ENCODE results near the gene CDKAL1. TPM values are rescaled to one million over a fixed set of nuclear protein-coding genes. Genes with fewer than 3 reads are reported as not detected.
"Not testable (repeated sequence)": the region's sequence is repeated elsewhere in the genome, so short reads cannot be mapped to it uniquely, and the experiment has no call there.

CDKAL1 gene
- total and polyA plus RNA-seq, 4 donors = 3.0 to 21.7 (median 9.4) TPM

DNA sequence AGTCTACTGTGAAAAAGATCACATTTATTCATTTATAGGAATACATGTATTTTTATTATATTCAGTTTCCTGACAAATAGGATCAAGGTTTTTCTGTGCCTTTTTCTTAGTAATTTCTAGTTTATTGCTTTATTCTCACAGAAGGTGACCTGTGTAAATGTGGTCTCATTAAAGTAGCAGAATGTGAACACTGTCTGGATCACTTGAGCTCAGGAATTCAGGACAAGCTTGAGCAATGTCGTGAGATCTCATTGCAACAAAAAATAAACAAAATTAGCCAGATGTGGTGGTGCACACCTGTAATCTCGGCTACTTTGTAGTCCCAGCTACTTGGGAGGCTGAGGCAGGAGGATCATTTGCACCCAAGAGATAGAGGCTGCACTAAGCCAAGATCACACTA is 516.7 kb downstream of the CDKAL1 start:
- intact Hi-C loops (cut with DNase I) = no loop called here
- no peak for ATAC-seq (ENCODE audit: low FRiP score)

DNA sequence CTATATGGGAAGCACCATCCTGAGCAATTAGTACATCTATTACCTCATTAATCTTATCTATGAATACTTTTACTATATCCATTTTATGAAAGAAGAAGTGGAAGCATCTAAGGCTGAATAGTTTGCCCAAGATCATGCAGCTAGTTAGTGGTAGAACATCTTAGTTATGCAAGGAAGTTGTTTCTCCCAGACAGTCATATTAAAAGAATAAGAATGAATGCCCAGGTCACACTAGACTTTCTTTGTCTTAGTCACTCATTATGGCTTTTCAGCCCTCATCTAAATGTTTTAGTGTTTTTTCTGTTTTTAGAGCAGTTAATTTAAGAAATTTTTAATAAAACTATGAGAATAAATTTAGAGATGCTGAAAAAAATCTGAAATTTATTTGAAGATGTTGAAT is 517.5 kb downstream of the CDKAL1 start:
- Histone ChIP-seq H3K27ac (ENCODE audit: low read depth in 1 of 2, low read length in 2 of 2) (no peak overlapping the region), H3K9me3 (ENCODE audit: control insufficient read depth, low read length) (no peaks in the 10 kb centered on the region), H3K36me3 (ENCODE audit: control insufficient read depth in 1 of 2, insufficient read depth in 2 of 2, low read length in 1 of 2) (no peaks in the 10 kb centered on the region), H3K4me1 (ENCODE audit: control insufficient read depth in 1 of 2, insufficient read depth in 2 of 2, low read length in 2 of 2) (no peaks in the 10 kb centered on the region), H3K27me3 (ENCODE audit: control insufficient read depth in 1 of 2, insufficient read depth in 2 of 2, low read length in 1 of 2) (no peaks in the 10 kb centered on the region), H3K4me3 (ENCODE audit: low read length in 2 of 2) (no peak overlapping the region)
- no peak for DNase-seq
- ATAC-seq (ENCODE audit: low FRiP score) = no peak
- intact Hi-C loops (cut with DNase I) = no loop called here

More for the DNA sequence above, 516.7 kb downstream of the CDKAL1 start:
- 88 to 93% methylated on average over 2 of the region's 2 CpGs for WGBS, 2 donors
- Histone ChIP-seq H3K4me1 (ENCODE audit: control insufficient read depth in 1 of 2, insufficient read depth in 2 of 2, low read length in 2 of 2) (no peaks in the 10 kb centered on the region), H3K36me3 (ENCODE audit: control insufficient read depth in 1 of 2, insufficient read depth in 2 of 2, low read length in 1 of 2) (no peaks in the 10 kb centered on the region), H3K4me3 (ENCODE audit: low read length in 2 of 2) (no peak overlapping the region), H3K27ac (ENCODE audit: low read depth in 1 of 2, low read length in 2 of 2) (no peak overlapping the region), H3K9me3 (ENCODE audit: control insufficient read depth, low read length) (no peaks in the 10 kb centered on the region), H3K27me3 (ENCODE audit: control insufficient read depth in 1 of 2, insufficient read depth in 2 of 2, low read length in 1 of 2) (no peaks in the 10 kb centered on the region)
- no peak for DNase-seq

GRCh38 chr6:21053612-21054011 is 519.4 kb downstream of the CDKAL1 start:
- Histone ChIP-seq H3K4me3 (ENCODE audit: low read length in 2 of 2) (no peak overlapping the region), H3K27ac (ENCODE audit: low read depth in 1 of 2, low read length in 2 of 2) (no peak overlapping the region), H3K4me1 (ENCODE audit: control insufficient read depth in 1 of 2, insufficient read depth in 2 of 2, low read length in 2 of 2) (no peaks in the 10 kb centered on the region), H3K27me3 (ENCODE audit: control insufficient read depth in 1 of 2, insufficient read depth in 2 of 2, low read length in 1 of 2) (no peaks in the 10 kb centered on the region), H3K9me3 (ENCODE audit: control insufficient read depth, low read length) (no peaks in the 10 kb centered on the region), H3K36me3 (ENCODE audit: control insufficient read depth in 1 of 2, insufficient read depth in 2 of 2, low read length in 1 of 2) (no peaks in the 10 kb centered on the region)
- DNase-seq = no peak
- no peak for ATAC-seq (ENCODE audit: low FRiP score)
- intact Hi-C loops (cut with DNase I) = no loop called here
- WGBS, 2 donors = 95 to 98% methylated on average over 4 of the region's 4 CpGs

DNA sequence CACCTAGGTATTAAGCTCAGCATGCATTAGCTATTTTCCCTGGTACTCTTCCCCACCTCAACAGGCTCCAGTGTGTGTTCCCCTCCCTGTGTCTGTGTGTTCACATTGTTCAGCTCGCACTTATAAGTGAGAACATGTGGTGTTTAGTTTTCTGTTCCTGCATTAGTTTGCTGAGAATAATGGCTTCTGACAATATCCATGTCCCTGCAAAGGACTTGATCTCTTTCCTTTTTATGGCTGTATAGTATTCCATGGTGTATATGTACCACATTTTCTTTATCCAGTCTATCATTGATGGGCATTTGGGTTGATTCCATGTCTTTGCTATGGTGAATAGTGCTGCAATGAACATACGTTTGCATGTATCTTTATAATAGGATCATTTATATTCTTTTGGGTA is 521.2 kb downstream of the CDKAL1 start:
- H3K27ac ChIP-seq (ENCODE audit: low read depth in 1 of 2, low read length in 2 of 2); H3K27me3 ChIP-seq (ENCODE audit: control insufficient read depth in 1 of 2, insufficient read depth in 2 of 2, low read length in 1 of 2); ATAC-seq (ENCODE audit: low FRiP score); H3K9me3 ChIP-seq (ENCODE audit: control insufficient read depth, low read length); DNase-seq; intact Hi-C loops (cut with DNase I); H3K36me3 ChIP-seq (ENCODE audit: control insufficient read depth in 1 of 2, insufficient read depth in 2 of 2, low read length in 1 of 2); H3K4me1 ChIP-seq (ENCODE audit: control insufficient read depth in 1 of 2, insufficient read depth in 2 of 2, low read length in 2 of 2); H3K4me3 ChIP-seq (ENCODE audit: low read length in 2 of 2): not testable (repeated sequence)
- 96 to 98% methylated on average over 2 of the region's 2 CpGs for WGBS, 2 donors

DNA sequence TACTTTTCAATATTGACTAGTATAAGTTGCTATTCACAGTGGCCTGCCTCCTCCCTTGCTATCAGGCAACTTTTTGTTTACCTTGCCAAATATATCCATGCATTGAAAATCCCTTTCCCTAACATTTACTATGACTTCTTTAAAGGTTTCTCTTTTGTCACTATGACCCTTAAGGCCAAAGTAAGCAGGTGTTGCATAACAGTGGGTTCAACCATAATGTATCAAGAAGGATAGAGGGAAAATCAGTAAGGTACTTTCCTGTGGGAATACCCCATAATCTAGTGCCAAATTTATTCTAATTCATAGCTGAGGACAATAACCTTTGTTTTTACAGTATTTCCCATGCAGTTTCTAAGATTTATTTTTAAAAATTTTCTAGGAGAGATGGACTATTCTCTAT is 527.6 kb downstream of the CDKAL1 start:
- Histone ChIP-seq H3K36me3 (ENCODE audit: control insufficient read depth in 1 of 2, insufficient read depth in 2 of 2, low read length in 1 of 2) (no peaks in the 10 kb centered on the region), H3K27me3 (ENCODE audit: control insufficient read depth in 1 of 2, insufficient read depth in 2 of 2, low read length in 1 of 2) (no peaks in the 10 kb centered on the region), H3K4me3 (ENCODE audit: low read length in 2 of 2) (no peak overlapping the region), H3K4me1 (ENCODE audit: control insufficient read depth in 1 of 2, insufficient read depth in 2 of 2, low read length in 2 of 2) (no peaks in the 10 kb centered on the region), H3K27ac (ENCODE audit: low read depth in 1 of 2, low read length in 2 of 2) (no peak overlapping the region), H3K9me3 (ENCODE audit: control insufficient read depth, low read length) (peaks cover 5% of the 10 kb centered on the region)
- intact Hi-C loops (cut with DNase I) = no loop called here
- ATAC-seq (ENCODE audit: low FRiP score) (no peak), DNase-seq (no peak)

GRCh38 chr6:21064756-21065340 is 530.6 kb downstream of the CDKAL1 start:
- no peak for ATAC-seq (ENCODE audit: low FRiP score)
- Histone ChIP-seq H3K27me3 (ENCODE audit: control insufficient read depth in 1 of 2, insufficient read depth in 2 of 2, low read length in 1 of 2) (no peaks in the 10 kb centered on the region), H3K36me3 (ENCODE audit: control insufficient read depth in 1 of 2, insufficient read depth in 2 of 2, low read length in 1 of 2) (no peaks in the 10 kb centered on the region), H3K9me3 (ENCODE audit: control insufficient read depth, low read length) (no peaks in the 10 kb centered on the region), H3K4me3 (ENCODE audit: low read length in 2 of 2) (no peak overlapping the region), H3K4me1 (ENCODE audit: control insufficient read depth in 1 of 2, insufficient read depth in 2 of 2, low read length in 2 of 2) (no peaks in the 10 kb centered on the region), H3K27ac (ENCODE audit: low read depth in 1 of 2, low read length in 2 of 2) (no peak overlapping the region)
- DNase-seq = no peak
- WGBS, 2 donors = 15 to 17% methylated on average over 1 of the region's 1 CpG
- intact Hi-C loops (cut with DNase I) = no loop called here

GRCh38 chr6:21067521-21067920 is 533.3 kb downstream of the CDKAL1 start:
- 96 to 98% methylated on average over 3 of the region's 3 CpGs for WGBS, 2 donors
- H3K27ac ChIP-seq (ENCODE audit: low read depth in 1 of 2, low read length in 2 of 2) = no peak overlapping the region
- no peak overlapping the region for H3K4me3 ChIP-seq (ENCODE audit: low read length in 2 of 2)
- no peaks in the 10 kb centered on the region for H3K36me3 ChIP-seq (ENCODE audit: control insufficient read depth in 1 of 2, insufficient read depth in 2 of 2, low read length in 1 of 2)
- ATAC-seq (ENCODE audit: low FRiP score) = no peak
- no peak for DNase-seq
- peaks cover 1% of the 10 kb centered on the region for H3K9me3 ChIP-seq (ENCODE audit: control insufficient read depth, low read length)
- intact Hi-C loops (cut with DNase I) = no loop called here
- no peaks in the 10 kb centered on the region for H3K4me1 ChIP-seq (ENCODE audit: control insufficient read depth in 1 of 2, insufficient read depth in 2 of 2, low read length in 2 of 2)
- H3K27me3 ChIP-seq (ENCODE audit: control insufficient read depth in 1 of 2, insufficient read depth in 2 of 2, low read length in 1 of 2) = no peaks in the 10 kb centered on the region

DNA sequence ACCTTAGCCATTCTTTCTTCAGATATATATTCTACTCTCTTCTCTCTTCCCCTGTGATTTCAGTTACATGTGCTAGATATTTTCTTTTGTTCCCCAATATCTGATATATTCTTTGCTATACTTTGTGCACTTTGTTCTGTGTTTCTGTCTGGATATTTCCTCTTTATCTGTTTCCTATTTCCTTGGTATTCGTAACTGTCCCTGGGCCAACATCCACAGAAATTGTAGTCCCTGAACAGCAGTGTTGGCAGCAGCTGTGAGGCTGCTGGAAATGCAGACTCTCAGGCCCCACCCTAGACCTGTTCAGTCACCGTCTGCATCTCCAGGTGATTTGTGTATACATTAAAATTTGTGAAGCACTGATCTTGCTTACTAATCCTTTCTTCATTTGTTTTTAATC is 536.4 kb downstream of the CDKAL1 start:
- H3K4me1 ChIP-seq (ENCODE audit: control insufficient read depth in 1 of 2, insufficient read depth in 2 of 2, low read length in 2 of 2) = no peaks in the 10 kb centered on the region

DNA sequence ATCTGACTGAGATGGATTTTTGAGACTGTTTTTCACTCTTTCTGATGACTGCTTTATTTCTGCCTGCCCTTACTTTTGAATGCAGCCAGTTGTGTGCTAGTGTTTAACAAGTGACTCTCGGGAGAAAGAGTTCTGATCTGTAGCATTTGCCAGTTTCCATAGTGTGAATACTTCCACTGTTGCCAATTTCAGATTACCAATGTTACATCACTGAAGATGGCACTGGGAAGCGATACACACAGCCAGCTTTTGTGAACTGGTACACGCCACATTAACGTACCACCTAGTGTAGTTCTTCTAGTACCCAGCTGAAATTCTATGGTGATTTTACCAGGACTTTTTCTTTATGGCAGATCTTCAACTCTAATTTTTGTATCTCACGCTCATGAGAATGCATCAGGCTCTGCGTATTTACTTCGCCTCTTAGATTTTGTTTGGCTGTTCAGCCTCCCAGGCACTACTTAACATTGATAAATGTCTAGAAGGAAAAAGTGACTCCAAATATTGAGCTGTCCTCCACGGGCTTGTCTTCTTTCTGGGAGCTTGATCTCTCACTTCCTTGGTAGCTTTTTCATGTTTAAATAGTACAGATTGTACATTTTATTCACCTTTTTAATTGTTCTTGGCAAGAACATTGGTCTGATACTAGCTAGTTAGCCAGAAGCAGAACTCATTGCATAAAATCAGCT is 537.7 kb downstream of the CDKAL1 start:
- H3K36me3 ChIP-seq (ENCODE audit: control insufficient read depth in 1 of 2, insufficient read depth in 2 of 2, low read length in 1 of 2) = no peaks in the 10 kb centered on the region
- DNase-seq = no peak
- H3K4me3 ChIP-seq (ENCODE audit: low read length in 2 of 2) = no peak overlapping the region
- no peak overlapping the region for H3K27ac ChIP-seq (ENCODE audit: low read depth in 1 of 2, low read length in 2 of 2)
- no peaks in the 10 kb centered on the region for H3K27me3 ChIP-seq (ENCODE audit: control insufficient read depth in 1 of 2, insufficient read depth in 2 of 2, low read length in 1 of 2)
- 64 to 79% methylated on average over 8 of the region's 8 CpGs for WGBS, 2 donors
- no peaks in the 10 kb centered on the region for H3K4me1 ChIP-seq (ENCODE audit: control insufficient read depth in 1 of 2, insufficient read depth in 2 of 2, low read length in 2 of 2)
- no peak for ATAC-seq (ENCODE audit: low FRiP score)
- H3K9me3 ChIP-seq (ENCODE audit: control insufficient read depth, low read length) = peaks cover 1% of the 10 kb centered on the region
- intact Hi-C loops (cut with DNase I) = no loop called here

More for the DNA sequence above, 536.4 kb downstream of the CDKAL1 start:
- H3K27me3 ChIP-seq (ENCODE audit: control insufficient read depth in 1 of 2, insufficient read depth in 2 of 2, low read length in 1 of 2) = no peaks in the 10 kb centered on the region
- peaks cover 1% of the 10 kb centered on the region for H3K9me3 ChIP-seq (ENCODE audit: control insufficient read depth, low read length)
- intact Hi-C loops (cut with DNase I) = no loop called here
- DNase-seq (no peak), ATAC-seq (ENCODE audit: low FRiP score) (no peak)
- H3K4me3 ChIP-seq (ENCODE audit: low read length in 2 of 2) = no peak overlapping the region
- 69 to 72% methylated on average over 2 of the region's 2 CpGs for WGBS, 2 donors
- H3K27ac ChIP-seq (ENCODE audit: low read depth in 1 of 2, low read length in 2 of 2) = no peak overlapping the region
- no peaks in the 10 kb centered on the region for H3K36me3 ChIP-seq (ENCODE audit: control insufficient read depth in 1 of 2, insufficient read depth in 2 of 2, low read length in 1 of 2)
